Testis (tissue), 3 donors: ENCODE measurements around the gene SRSF6. TPM values are rescaled to one million over a fixed set of nuclear protein-coding genes. Genes with fewer than 3 reads are reported as not detected.
A peak's percentile ranks its signal among the peaks of the same experiment; 100 is the strongest.
"Not testable (repeated sequence)": the region's sequence is repeated elsewhere in the genome, so short reads cannot be mapped to it uniquely, and the experiment has no call there.

ENCODE experiments used
- DNase-seq: peaks from one replicate; pipeline ENCODE4 v3.0.0-alpha.2; 2019
- H3K27ac ChIP-seq, 2 donors: fragments of 200-600 bp; sonication (generic); one replicate each; pipeline ENCODE4 v1.5.1; 2019
- H3K27me3 ChIP-seq: fragments of 200-600 bp; sonication (generic); one replicate; pipeline ENCODE4 v1.5.1; 2019
- H3K36me3 ChIP-seq: fragments of 200-600 bp; sonication (generic); one replicate; pipeline ENCODE4 v1.5.1; 2017; ENCODE audit warnings: low read depth; ENCODE audit errors: missing control alignments
- H3K4me1 ChIP-seq: fragments of 200-600 bp; sonication (generic); one replicate; pipeline ENCODE4 v1.5.1; 2019
- H3K4me3 ChIP-seq, 2 donors: fragments of 200-600 bp; sonication (generic); one replicate each; pipeline ENCODE4 v1.5.1; 2017 to 2019
- H3K9me3 ChIP-seq: fragments of 200-600 bp; sonication (generic); one replicate; pipeline ENCODE4 v1.5.1; 2017
- CTCF ChIP-seq, 3 experiments: fragments of 450-650 bp in 2 of 3; fragments of 200-600 bp in 1 of 3; sonication (generic) in 1 of 3; IDR thresholded peaks; one replicate each; pipeline ENCODE4 v1.5.1; 2016 to 2019; ENCODE audit warnings: antibody characterized with exemption in 3 of 3, mild to moderate bottlenecking in 2 of 3, moderate library complexity in 1 of 3
- POLR2A ChIP-seq: fragments of 450-650 bp; IDR thresholded peaks from one replicate; pipeline ENCODE4 v1.6.1; 2017; ENCODE audit warnings: antibody characterized with exemption, mild to moderate bottlenecking, moderate library complexity
- WGBS, 2 donors: methylation state at CpG; one replicate each; pipeline ENCODE4 v1.1.5; 2018; 5-methylcytosine and 5-hydroxymethylcytosine counted together
- intact Hi-C: fragments of 100-400 bp; cut with DNase I; formaldehyde crosslinking; loops from one replicate; pipeline ENCODE4 v1.15.1; 2023; ENCODE audit warnings: low total_unique reads
- polyA plus RNA-seq: library from polyadenylated mRNA; stranded (reverse); fragments of 350-450 nt; fragmentation: Illumina TruSeq; extraction: RNeasy Lipid Tissue Mini Kit (QIAGEN cat#74804); gene quantifications from one replicate; pipeline ENCODE4 v1.2.3, GENCODE V29; 2014; ENCODE audit warnings: low read depth, low replicate concordance; ENCODE audit not compliant: insufficient read depth
- total RNA-seq, 2 donors: library from RNA; depleted of rRNA; stranded (reverse); fragments of >200 nt; gene quantifications; one replicate each; pipeline ENCODE4 v1.2.3, GENCODE V29; 2016

The SRSF6 gene
- total and polyA plus RNA-seq, 3 donors from 2014 or later = 90.4 to 127 (median 100.0) TPM

GRCh38 chr20:43452404-43453126, 5.1 kb upstream of the SRSF6 start:
- intact Hi-C loops = no loop called here
- H3K27me3 ChIP-seq = no peaks in the 10 kb centered on the region

GRCh38 chr20:43456252-43456651, 1.4 kb upstream of the SRSF6 start:
- Histone ChIP-seq H3K4me1 (peaks cover 11% of the 10 kb centered on the region), H3K4me3 (peak overlapping the region; percentile 95 to 99)
- H3K36me3 ChIP-seq, intact Hi-C loops, H3K27me3 ChIP-seq, H3K27ac ChIP-seq, DNase-seq, H3K9me3 ChIP-seq: not testable (repeated sequence)
- WGBS, 2 donors = 66 to 80% methylated on average over 6 to 8 of the region's 8 CpGs

More at GRCh38 chr20:43452404-43453126, 5.1 kb upstream of the SRSF6 start:
- Histone ChIP-seq H3K4me1 (peaks cover 3% of the 10 kb centered on the region), H3K36me3 (no peaks in the 10 kb centered on the region), H3K9me3 (no peaks in the 10 kb centered on the region), H3K4me3 (no peak overlapping the region), H3K27ac (no peak overlapping the region)
- TF ChIP-seq POLR2A (no peak), CTCF (IDR thresholded peaks at IDR 0.05) (no peak)
- WGBS, 2 donors = 90 to 91% methylated on average over 15 of the region's 15 CpGs
- DNase-seq = no peak

- TF ChIP-seq POLR2A (no peak), CTCF (IDR thresholded peaks at IDR 0.05) (no peak)
- DNase-seq = peak; percentile 98
- no peaks in the 10 kb centered on the region for H3K9me3 ChIP-seq
- intact Hi-C loops = no loop called here
- no peaks in the 10 kb centered on the region for H3K36me3 ChIP-seq
- peaks cover 11% of the 10 kb centered on the region for H3K4me1 ChIP-seq
- H3K4me3 ChIP-seq = peak overlapping the region; percentile 95 to 99
- WGBS, 2 donors = 1% methylated on average over 47 to 53 of the region's 53 CpGs
- H3K27ac ChIP-seq = peak overlapping the region; percentile 100
- H3K27me3 ChIP-seq = no peaks in the 10 kb centered on the region
Measured at GRCh38 chr20:43456809-43457639, 672 bp upstream of the SRSF6 start.

GRCh38 chr20:43458422-43458924, 777 bp downstream of the SRSF6 start:
- intact Hi-C loops = no loop called here
- DNase-seq = no peak
- Histone ChIP-seq H3K4me3 (peak overlapping the region; percentile 95 to 99), H3K36me3 (no peaks in the 10 kb centered on the region), H3K27me3 (no peaks in the 10 kb centered on the region), H3K9me3 (no peaks in the 10 kb centered on the region), H3K27ac (peak overlapping the region; percentile 100), H3K4me1 (peaks cover 11% of the 10 kb centered on the region)
- TF ChIP-seq POLR2A = no peak
- TF ChIP-seq CTCF (IDR thresholded peaks at IDR 0.05) = no peak
- WGBS, 2 donors = 0 to 1% methylated on average over 12 to 27 of the region's 41 CpGs
